WTC11 (cell line): ENCODE data around the gene PMF1. TPM values are rescaled to one million over a fixed set of nuclear protein-coding genes. Genes with fewer than 3 reads are reported as not detected.
A peak's percentile ranks its signal among the peaks of the same experiment; 100 is the strongest.

Experiments used
- ATAC-seq: fragments of 200-7000 bp; cut with Tn5 transposase; 2 replicates; pipeline ENCODE4 v1.10.0; 2021; ENCODE audit warnings: mild to moderate bottlenecking, moderate library complexity
- CTCF ChIA-PET: fragments of 300-600 bp; sonication (Branson Sonifier 250); formaldehyde crosslinking; loops from one replicate; lab custom pipeline; 2021; ENCODE audit warnings: antibody characterized with exemption; lab: Charles Lee
- POLR2A ChIA-PET: fragments of 350-600 bp; sonication (Branson Sonifier 250); formaldehyde crosslinking; loops from one replicate; lab custom pipeline; 2021; ENCODE audit warnings: antibody characterized with exemption; lab: Charles Lee
- DNase-seq: peaks from one replicate; pipeline ENCODE4 v3.0.0; 2021; ENCODE audit warnings: low spot score
- H3K27ac Mint-ChIP-seq: 2 replicates; pipeline ENCODE4 v1.8.0; 2021; ENCODE audit warnings: mixed read lengths
- H3K27me3 Mint-ChIP-seq: 2 replicates; pipeline ENCODE4 v1.8.0; 2021; ENCODE audit warnings: low read depth, mild to moderate bottlenecking, moderate library complexity, mixed read lengths
- H3K36me3 Mint-ChIP-seq: 2 replicates; pipeline ENCODE4 v1.8.0; 2021; ENCODE audit warnings: mixed read lengths
- H3K4me1 Mint-ChIP-seq: 2 replicates; pipeline ENCODE4 v1.8.0; 2022; ENCODE audit warnings: mixed read lengths
- H3K4me3 Mint-ChIP-seq: 2 replicates; pipeline ENCODE4 v1.8.0; 2021; ENCODE audit warnings: mild to moderate bottlenecking, moderate library complexity, mixed read lengths
- H3K9me3 Mint-ChIP-seq: 2 replicates; pipeline ENCODE4 v1.8.0; 2021; ENCODE audit warnings: mixed read lengths
- ELF4 ChIP-seq: sonication (generic); formaldehyde crosslinking; IDR thresholded peaks from 2 replicates; pipeline ENCODE4 v1.8.1; 2022; ENCODE audit warnings: low read depth, mild to moderate bottlenecking, moderate library complexity, missing genetic modification reagents
- ETV6 ChIP-seq: sonication (generic); formaldehyde crosslinking; IDR thresholded peaks from 2 replicates; pipeline ENCODE4 v1.8.1; 2022; ENCODE audit warnings: mild to moderate bottlenecking, missing genetic modification reagents
- JAZF1 ChIP-seq: fragments of 250-450 bp; sonication (Bioruptor Pico); IDR thresholded peaks from 2 replicates; pipeline ENCODE4 v1.9.0; 2021; ENCODE audit warnings: moderate library complexity, mild to moderate bottlenecking, inconsistent platforms
- MYBL2 ChIP-seq: sonication (generic); formaldehyde crosslinking; IDR thresholded peaks from 2 replicates; pipeline ENCODE4 v1.8.1; 2023; ENCODE audit warnings: mild to moderate bottlenecking, moderate library complexity, missing genetic modification reagents
- NFATC4 ChIP-seq: fragments of 250-450 bp; sonication (Bioruptor Pico); IDR thresholded peaks from 2 replicates; pipeline ENCODE4 v1.9.0; 2021; ENCODE audit warnings: mild to moderate bottlenecking
- NFE2L1 ChIP-seq: sonication (generic); formaldehyde crosslinking; IDR thresholded peaks from 2 replicates; pipeline ENCODE4 v1.8.1; 2023; ENCODE audit warnings: missing genetic modification reagents
- NFYB ChIP-seq: sonication (generic); formaldehyde crosslinking; conservative IDR thresholded peaks from 2 replicates; pipeline ENCODE4 v1.8.0; 2022; ENCODE audit warnings: low read depth, missing genetic modification reagents
- NR1H2 ChIP-seq: sonication (generic); formaldehyde crosslinking; IDR thresholded peaks from 2 replicates; pipeline ENCODE4 v1.9.0; 2021; ENCODE audit warnings: mild to moderate bottlenecking, moderate library complexity, missing genetic modification reagents
- NR2C2 ChIP-seq: sonication (generic); formaldehyde crosslinking; IDR thresholded peaks from 2 replicates; pipeline ENCODE4 v1.8.0; 2022; ENCODE audit warnings: mild to moderate bottlenecking, missing genetic modification reagents
- RELA ChIP-seq: sonication (generic); formaldehyde crosslinking; IDR thresholded peaks from 2 replicates; pipeline ENCODE4 v1.8.1; 2022; ENCODE audit warnings: missing genetic modification reagents, mild to moderate bottlenecking, borderline replicate concordance
- RORB ChIP-seq: fragments of 250-450 bp; sonication (Bioruptor Pico); IDR thresholded peaks from 2 replicates; pipeline ENCODE4 v1.9.0; 2021; ENCODE audit warnings: mild to moderate bottlenecking
- SMAD4 ChIP-seq: sonication (generic); formaldehyde crosslinking; IDR thresholded peaks from 2 replicates; pipeline ENCODE4 v1.8.0; 2022; ENCODE audit warnings: mild to moderate bottlenecking, missing genetic modification reagents
- SP1 ChIP-seq: sonication (generic); formaldehyde crosslinking; conservative IDR thresholded peaks from 2 replicates; pipeline ENCODE4 v1.8.1; 2022; ENCODE audit warnings: missing genetic modification reagents
- TEAD1 ChIP-seq: sonication (generic); formaldehyde crosslinking; IDR thresholded peaks from 2 replicates; pipeline ENCODE4 v1.8.0; 2022; ENCODE audit warnings: mild to moderate bottlenecking, missing genetic modification reagents
- ZNF121 ChIP-seq: sonication (generic); formaldehyde crosslinking; IDR thresholded peaks from 2 replicates; pipeline ENCODE4 v1.8.0; 2023; ENCODE audit warnings: missing genetic modification reagents
- ZNF219 ChIP-seq: sonication (generic); formaldehyde crosslinking; IDR thresholded peaks from 2 replicates; pipeline ENCODE4 v1.8.0; 2023; ENCODE audit warnings: missing genetic modification reagents, mild to moderate bottlenecking, borderline replicate concordance
- ZNF263 ChIP-seq: sonication (generic); formaldehyde crosslinking; IDR thresholded peaks from 2 replicates; pipeline ENCODE4 v1.8.1; 2022; ENCODE audit warnings: low read depth, mild to moderate bottlenecking, moderate library complexity, missing genetic modification reagents
- ZNF396 ChIP-seq: fragments of 250-450 bp; sonication (Bioruptor Pico); IDR thresholded peaks from 2 replicates; pipeline ENCODE4 v1.8.0; 2021; ENCODE audit warnings: mild to moderate bottlenecking, moderate library complexity, borderline replicate concordance
- ZNF423 ChIP-seq: fragments of 250-450 bp; sonication (Bioruptor Pico); IDR thresholded peaks from 2 replicates; pipeline ENCODE4 v2.1.2; 2022; ENCODE audit warnings: mild to moderate bottlenecking, moderate library complexity
- total RNA-seq: library from RNA; stranded (reverse); gene quantifications from 3 replicates; pipeline ENCODE4 v1.2.3, GENCODE V29; 2021
- TF ChIP-seq, protein P1 (sequence below): sonication (generic); formaldehyde crosslinking; IDR thresholded peaks from 2 replicates; pipeline ENCODE4 v1.8.0; 2023; ENCODE audit warnings: mild to moderate bottlenecking, missing genetic modification reagents
- TF ChIP-seq, protein P2 (sequence below): sonication (generic); formaldehyde crosslinking; IDR thresholded peaks from 2 replicates; pipeline ENCODE4 v1.8.1; 2023; ENCODE audit warnings: mild to moderate bottlenecking, moderate library complexity, missing genetic modification reagents
- TF ChIP-seq, protein P3 (sequence below): sonication (generic); formaldehyde crosslinking; conservative IDR thresholded peaks from 2 replicates; pipeline ENCODE4 v1.8.1; 2023; ENCODE audit warnings: mild to moderate bottlenecking, low read depth, missing genetic modification reagents, moderate library complexity
- TF ChIP-seq, protein P4 (sequence below): sonication (generic); formaldehyde crosslinking; IDR thresholded peaks from 2 replicates; pipeline ENCODE4 v1.8.1; 2022; ENCODE audit warnings: low read depth, mild to moderate bottlenecking, moderate library complexity, missing genetic modification reagents, borderline replicate concordance
- TF ChIP-seq, protein P5 (sequence below): sonication (generic); formaldehyde crosslinking; IDR thresholded peaks from 2 replicates; pipeline ENCODE4 v1.8.1; 2022; ENCODE audit warnings: mild to moderate bottlenecking, missing genetic modification reagents, moderate library complexity, borderline replicate concordance

Gene PMF1
- total RNA-seq, 1 experiment from 2014 or later: 129 TPM

DNA sequence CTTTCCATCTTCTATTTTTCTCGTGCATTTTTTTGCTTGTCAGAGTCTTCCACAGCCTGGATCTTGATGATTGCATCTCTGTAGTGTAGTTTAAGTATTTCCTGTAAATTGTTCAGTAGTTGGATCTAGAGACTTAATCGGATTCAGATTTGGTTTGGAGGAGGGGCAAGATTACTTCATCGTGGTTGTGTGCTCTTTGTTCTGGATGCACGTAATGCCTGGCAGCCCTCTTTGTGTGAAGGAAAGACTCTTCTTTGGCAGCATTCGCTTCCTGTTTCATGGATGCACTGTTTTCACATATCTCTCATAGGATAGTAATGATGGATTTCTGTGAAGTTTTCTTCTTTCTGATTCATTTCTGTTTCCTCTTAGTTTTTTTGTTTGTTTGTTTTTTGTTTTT, 45.3 kb upstream of the PMF1 start:
- TF ChIP-seq, protein P1, sequence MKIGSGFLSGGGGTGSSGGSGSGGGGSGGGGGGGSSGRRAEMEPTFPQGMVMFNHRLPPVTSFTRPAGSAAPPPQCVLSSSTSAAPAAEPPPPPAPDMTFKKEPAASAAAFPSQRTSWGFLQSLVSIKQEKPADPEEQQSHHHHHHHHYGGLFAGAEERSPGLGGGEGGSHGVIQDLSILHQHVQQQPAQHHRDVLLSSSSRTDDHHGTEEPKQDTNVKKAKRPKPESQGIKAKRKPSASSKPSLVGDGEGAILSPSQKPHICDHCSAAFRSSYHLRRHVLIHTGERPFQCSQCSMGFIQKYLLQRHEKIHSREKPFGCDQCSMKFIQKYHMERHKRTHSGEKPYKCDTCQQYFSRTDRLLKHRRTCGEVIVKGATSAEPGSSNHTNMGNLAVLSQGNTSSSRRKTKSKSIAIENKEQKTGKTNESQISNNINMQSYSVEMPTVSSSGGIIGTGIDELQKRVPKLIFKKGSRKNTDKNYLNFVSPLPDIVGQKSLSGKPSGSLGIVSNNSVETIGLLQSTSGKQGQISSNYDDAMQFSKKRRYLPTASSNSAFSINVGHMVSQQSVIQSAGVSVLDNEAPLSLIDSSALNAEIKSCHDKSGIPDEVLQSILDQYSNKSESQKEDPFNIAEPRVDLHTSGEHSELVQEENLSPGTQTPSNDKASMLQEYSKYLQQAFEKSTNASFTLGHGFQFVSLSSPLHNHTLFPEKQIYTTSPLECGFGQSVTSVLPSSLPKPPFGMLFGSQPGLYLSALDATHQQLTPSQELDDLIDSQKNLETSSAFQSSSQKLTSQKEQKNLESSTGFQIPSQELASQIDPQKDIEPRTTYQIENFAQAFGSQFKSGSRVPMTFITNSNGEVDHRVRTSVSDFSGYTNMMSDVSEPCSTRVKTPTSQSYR (CRISPR knock-in tag): no peak
- TF ChIP-seq NR1H2 (CRISPR knock-in tag) (no peak), ETV6 (CRISPR knock-in tag) (no peak), ZNF263 (CRISPR knock-in tag) (no peak), ZNF121 (CRISPR knock-in tag) (no peak), SP1 (CRISPR knock-in tag) (no peak), SMAD4 (CRISPR knock-in tag) (no peak)
- no peaks in the 10 kb centered on the region for H3K9me3 Mint-ChIP-seq
- DNase-seq: no peak
- ChIA-PET POLR2A (no interaction called here), CTCF (interaction anchor here (0.7 to 1.0 kb wide), 2 partner anchors 58 to 91 kb away, joined by 3 to 4 read pairs; no protein-coding TSS in a partner anchor)
- 0 out of 2 replicates have a peak, but pooled peaks cover 6% of the 10 kb centered on the region for H3K36me3 Mint-ChIP-seq
- H3K27me3 Mint-ChIP-seq: no peaks in the 10 kb centered on the region
- no peak overlapping the region for H3K27ac Mint-ChIP-seq
- peaks cover 11% of the 10 kb centered on the region for H3K4me1 Mint-ChIP-seq
- H3K4me3 Mint-ChIP-seq: no peak overlapping the region
- ATAC-seq: no peak

DNA sequence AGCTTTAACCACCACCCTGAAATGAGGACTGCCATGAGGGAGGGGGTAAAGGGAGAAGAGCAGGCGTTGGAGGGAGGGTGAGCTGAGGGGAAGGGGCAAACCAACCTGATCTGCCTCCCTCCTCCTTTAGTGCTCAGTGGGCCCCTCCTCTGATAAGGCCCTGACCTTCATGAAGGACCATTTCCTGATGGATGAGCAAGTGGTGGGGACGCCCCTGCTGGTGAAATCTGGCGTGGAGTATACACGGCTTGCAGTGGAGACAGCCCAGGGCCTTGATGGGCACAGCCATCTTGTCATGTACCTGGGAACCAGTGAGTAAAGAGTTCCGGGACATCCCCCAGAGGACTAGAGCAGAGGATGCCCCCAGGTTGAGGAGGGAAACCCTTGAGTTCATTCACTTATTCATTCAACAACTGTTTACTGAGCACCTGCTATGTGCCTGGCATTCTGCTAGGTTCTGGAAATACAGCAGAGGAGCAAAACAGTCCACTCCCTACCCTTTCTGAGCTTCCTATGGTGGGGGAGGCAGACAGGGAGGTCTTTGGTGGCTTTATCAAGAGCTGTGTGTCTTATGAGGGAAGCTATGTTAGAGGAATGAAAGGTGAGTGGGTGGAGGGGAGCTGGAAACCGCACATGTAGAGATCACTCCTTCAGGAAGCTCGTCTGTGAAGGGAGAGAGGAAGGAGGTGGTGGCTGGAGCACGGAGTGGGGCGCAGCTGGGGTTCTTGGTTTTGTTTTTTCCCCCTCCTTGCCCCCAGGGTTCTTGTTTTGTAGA, 39.9 kb upstream of the PMF1 start:
- CTCF ChIA-PET: interaction anchor here (0.6 to 2.6 kb wide), 13 partner anchors 10 to 73 kb away, joined by 3 to 18 read pairs (median 4); partner anchors contain the start of genes PMF1, SEMA4A and SLC25A44
- H3K36me3 Mint-ChIP-seq: 0 out of 2 replicates have a peak, but pooled peaks cover 3% of the 10 kb centered on the region
- POLR2A ChIA-PET: interaction anchor here (0.9 kb wide), 1 partner anchor 40 kb away, joined by 3 read pairs; the partner anchor contains the start of gene PMF1
- no peak overlapping the region for H3K4me3 Mint-ChIP-seq
- H3K9me3 Mint-ChIP-seq: no peaks in the 10 kb centered on the region
- peaks cover 31% of the 10 kb centered on the region for H3K4me1 Mint-ChIP-seq
- H3K27me3 Mint-ChIP-seq: no peaks in the 10 kb centered on the region
- DNase-seq (peak; percentile 64), ATAC-seq (peak; percentile 89)
- H3K27ac Mint-ChIP-seq: no peak overlapping the region; the same call in 1 of the 2 replicates
- TF ChIP-seq, protein P2, sequence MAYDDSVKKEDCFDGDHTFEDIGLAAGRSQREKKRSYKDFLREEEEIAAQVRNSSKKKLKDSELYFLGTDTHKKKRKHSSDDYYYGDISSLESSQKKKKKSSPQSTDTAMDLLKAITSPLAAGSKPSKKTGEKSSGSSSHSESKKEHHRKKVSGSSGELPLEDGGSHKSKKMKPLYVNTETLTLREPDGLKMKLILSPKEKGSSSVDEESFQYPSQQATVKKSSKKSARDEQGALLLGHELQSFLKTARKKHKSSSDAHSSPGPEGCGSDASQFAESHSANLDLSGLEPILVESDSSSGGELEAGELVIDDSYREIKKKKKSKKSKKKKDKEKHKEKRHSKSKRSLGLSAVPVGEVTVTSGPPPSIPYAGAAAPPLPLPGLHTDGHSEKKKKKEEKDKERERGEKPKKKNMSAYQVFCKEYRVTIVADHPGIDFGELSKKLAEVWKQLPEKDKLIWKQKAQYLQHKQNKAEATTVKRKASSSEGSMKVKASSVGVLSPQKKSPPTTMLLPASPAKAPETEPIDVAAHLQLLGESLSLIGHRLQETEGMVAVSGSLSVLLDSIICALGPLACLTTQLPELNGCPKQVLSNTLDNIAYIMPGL (CRISPR knock-in tag): no peak
- TF ChIP-seq, protein P3, sequence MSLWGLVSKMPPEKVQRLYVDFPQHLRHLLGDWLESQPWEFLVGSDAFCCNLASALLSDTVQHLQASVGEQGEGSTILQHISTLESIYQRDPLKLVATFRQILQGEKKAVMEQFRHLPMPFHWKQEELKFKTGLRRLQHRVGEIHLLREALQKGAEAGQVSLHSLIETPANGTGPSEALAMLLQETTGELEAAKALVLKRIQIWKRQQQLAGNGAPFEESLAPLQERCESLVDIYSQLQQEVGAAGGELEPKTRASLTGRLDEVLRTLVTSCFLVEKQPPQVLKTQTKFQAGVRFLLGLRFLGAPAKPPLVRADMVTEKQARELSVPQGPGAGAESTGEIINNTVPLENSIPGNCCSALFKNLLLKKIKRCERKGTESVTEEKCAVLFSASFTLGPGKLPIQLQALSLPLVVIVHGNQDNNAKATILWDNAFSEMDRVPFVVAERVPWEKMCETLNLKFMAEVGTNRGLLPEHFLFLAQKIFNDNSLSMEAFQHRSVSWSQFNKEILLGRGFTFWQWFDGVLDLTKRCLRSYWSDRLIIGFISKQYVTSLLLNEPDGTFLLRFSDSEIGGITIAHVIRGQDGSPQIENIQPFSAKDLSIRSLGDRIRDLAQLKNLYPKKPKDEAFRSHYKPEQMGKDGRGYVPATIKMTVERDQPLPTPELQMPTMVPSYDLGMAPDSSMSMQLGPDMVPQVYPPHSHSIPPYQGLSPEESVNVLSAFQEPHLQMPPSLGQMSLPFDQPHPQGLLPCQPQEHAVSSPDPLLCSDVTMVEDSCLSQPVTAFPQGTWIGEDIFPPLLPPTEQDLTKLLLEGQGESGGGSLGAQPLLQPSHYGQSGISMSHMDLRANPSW (CRISPR knock-in tag): no peak
- TF ChIP-seq RELA (CRISPR knock-in tag) (no peak), NFYB (CRISPR knock-in tag) (no peak), ELF4 (no peak), MYBL2 (no peak), ZNF423 (CRISPR knock-in tag) (no peak), NFE2L1 (CRISPR knock-in tag) (no peak), ZNF219 (CRISPR knock-in tag) (no peak), JAZF1 (CRISPR knock-in tag) (no peak), NFATC4 (CRISPR knock-in tag) (no peak), TEAD1 (no peak), RORB (CRISPR knock-in tag) (no peak), ZNF396 (no peak), NR2C2 (CRISPR knock-in tag) (no peak)
- TF ChIP-seq, protein P4, sequence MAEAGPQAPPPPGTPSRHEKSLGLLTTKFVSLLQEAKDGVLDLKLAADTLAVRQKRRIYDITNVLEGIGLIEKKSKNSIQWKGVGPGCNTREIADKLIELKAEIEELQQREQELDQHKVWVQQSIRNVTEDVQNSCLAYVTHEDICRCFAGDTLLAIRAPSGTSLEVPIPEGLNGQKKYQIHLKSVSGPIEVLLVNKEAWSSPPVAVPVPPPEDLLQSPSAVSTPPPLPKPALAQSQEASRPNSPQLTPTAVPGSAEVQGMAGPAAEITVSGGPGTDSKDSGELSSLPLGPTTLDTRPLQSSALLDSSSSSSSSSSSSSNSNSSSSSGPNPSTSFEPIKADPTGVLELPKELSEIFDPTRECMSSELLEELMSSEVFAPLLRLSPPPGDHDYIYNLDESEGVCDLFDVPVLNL (CRISPR knock-in tag): no peak
- TF ChIP-seq, protein P5, sequence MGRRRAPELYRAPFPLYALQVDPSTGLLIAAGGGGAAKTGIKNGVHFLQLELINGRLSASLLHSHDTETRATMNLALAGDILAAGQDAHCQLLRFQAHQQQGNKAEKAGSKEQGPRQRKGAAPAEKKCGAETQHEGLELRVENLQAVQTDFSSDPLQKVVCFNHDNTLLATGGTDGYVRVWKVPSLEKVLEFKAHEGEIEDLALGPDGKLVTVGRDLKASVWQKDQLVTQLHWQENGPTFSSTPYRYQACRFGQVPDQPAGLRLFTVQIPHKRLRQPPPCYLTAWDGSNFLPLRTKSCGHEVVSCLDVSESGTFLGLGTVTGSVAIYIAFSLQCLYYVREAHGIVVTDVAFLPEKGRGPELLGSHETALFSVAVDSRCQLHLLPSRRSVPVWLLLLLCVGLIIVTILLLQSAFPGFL (CRISPR knock-in tag): no peak
